ENCODE results near the gene SCN4A. TPM values are rescaled to one million over a fixed set of nuclear protein-coding genes. Genes with fewer than 3 reads are reported as not detected.
A peak's percentile ranks its signal among the peaks of the same experiment; 100 is the strongest.

Gene SCN4A
- total RNA-seq, 1 donor from 2014 or later = 1.6 TPM

DNA sequence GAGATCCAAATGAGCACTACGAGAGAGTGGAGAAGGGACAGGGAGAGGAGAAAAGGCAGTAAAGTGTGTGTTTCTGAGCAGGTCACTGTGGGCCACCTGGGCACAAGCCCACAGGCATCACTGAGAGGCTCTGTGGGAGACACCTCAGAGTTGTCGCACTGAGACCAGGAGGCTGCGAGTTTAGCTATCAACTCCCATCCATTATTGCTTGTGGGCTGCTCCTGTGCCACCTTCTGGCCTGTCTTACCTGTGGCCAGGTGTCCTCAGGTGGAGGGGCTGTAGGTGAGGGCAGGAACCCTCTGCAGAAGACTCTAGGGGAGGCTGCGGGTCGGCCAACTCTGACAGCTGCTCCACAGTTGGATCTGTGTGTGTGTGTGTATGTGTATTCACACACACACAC is 22.9 kb upstream of the SCN4A start:
- no peak for DNase-seq (ENCODE audit: low read depth, low spot score)
- TF ChIP-seq, protein P1, sequence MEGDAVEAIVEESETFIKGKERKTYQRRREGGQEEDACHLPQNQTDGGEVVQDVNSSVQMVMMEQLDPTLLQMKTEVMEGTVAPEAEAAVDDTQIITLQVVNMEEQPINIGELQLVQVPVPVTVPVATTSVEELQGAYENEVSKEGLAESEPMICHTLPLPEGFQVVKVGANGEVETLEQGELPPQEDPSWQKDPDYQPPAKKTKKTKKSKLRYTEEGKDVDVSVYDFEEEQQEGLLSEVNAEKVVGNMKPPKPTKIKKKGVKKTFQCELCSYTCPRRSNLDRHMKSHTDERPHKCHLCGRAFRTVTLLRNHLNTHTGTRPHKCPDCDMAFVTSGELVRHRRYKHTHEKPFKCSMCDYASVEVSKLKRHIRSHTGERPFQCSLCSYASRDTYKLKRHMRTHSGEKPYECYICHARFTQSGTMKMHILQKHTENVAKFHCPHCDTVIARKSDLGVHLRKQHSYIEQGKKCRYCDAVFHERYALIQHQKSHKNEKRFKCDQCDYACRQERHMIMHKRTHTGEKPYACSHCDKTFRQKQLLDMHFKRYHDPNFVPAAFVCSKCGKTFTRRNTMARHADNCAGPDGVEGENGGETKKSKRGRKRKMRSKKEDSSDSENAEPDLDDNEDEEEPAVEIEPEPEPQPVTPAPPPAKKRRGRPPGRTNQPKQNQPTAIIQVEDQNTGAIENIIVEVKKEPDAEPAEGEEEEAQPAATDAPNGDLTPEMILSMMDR (conservative IDR thresholded peaks at IDR 0.05) = no peak
- Mint-ChIP-seq H3K9me3 (no peaks in the 10 kb centered on the region), H3K36me3 (ENCODE audit: low read depth) (no peaks in the 10 kb centered on the region), H3K27me3 (ENCODE audit: low read depth) (peaks cover 53% of the 10 kb centered on the region), H3K4me3 (peak overlapping the region; percentile 32), H3K27ac (ENCODE audit: unreplicated experiment) (no peak overlapping the region), H3K4me1 (peaks cover 15% of the 10 kb centered on the region)

DNA sequence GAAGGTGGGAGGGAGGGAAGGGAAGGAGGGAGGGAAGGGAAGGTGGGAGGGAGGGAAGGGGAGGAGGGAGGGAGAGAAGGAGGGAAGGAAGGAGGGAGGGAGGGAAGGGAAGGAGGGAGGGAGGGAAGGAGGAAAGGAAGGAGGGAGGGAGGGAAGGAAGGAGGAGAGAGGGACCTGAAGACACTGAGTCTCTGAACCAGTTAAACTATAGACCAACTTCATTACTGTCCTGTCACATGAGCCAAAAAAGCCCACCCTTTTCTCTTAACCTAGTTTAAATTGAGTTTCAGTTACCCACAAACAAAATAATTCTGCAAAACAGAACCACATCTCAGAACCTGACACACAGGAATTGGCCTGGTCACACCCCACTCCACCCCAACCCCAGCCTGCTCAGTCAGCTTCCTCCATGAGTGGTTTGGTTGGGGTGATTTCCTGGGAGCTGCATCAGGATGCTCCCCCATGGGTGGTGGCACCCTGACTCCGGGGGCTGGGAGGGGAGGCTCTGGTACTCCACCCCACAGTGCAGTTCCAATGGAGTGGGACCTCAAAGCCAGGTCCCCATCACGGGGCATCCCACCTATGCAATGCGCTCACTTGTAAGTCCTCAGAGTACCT is 20.8 kb upstream of the SCN4A start:
- TF ChIP-seq, protein P1 (conservative IDR thresholded peaks at IDR 0.05) = no peak
- DNase-seq (ENCODE audit: low read depth, low spot score) = no peak
- peaks cover 54% of the 10 kb centered on the region for H3K27me3 Mint-ChIP-seq (ENCODE audit: low read depth)

DNA sequence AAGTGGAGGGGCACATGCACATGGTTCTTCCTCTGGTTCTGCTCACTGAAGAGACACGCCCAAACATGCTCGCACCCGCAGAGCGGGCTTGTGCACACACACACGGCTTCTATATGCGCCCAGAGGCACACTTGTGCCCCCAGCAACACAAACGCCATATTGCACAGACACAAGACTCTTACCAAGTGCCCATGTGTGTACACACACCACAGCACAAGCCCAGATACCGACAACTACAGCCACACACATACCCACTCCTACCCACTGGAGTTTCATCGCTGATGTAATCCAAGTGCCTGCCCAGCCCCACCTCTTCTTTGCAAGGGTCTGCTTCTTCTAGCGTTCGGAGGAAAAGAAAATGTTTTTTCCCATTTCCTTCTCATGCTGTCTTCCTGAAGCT is 18.9 kb upstream of the SCN4A start:
- no peak for DNase-seq (ENCODE audit: low read depth, low spot score)
- Mint-ChIP-seq H3K36me3 (ENCODE audit: low read depth) (no peaks in the 10 kb centered on the region), H3K27me3 (ENCODE audit: low read depth) (peaks cover 48% of the 10 kb centered on the region), H3K4me1 (peaks cover 21% of the 10 kb centered on the region), H3K9me3 (no peaks in the 10 kb centered on the region), H3K27ac (ENCODE audit: unreplicated experiment) (no peak overlapping the region), H3K4me3 (no peak overlapping the region)
- TF ChIP-seq, protein P1 (conservative IDR thresholded peaks at IDR 0.05) = no peak

More for the DNA sequence above, 20.8 kb upstream of the SCN4A start:
- no peak overlapping the region for H3K27ac Mint-ChIP-seq (ENCODE audit: unreplicated experiment)
- no peaks in the 10 kb centered on the region for H3K36me3 Mint-ChIP-seq (ENCODE audit: low read depth)
- H3K4me3 Mint-ChIP-seq = no peak overlapping the region
- no peaks in the 10 kb centered on the region for H3K9me3 Mint-ChIP-seq
- peaks cover 16% of the 10 kb centered on the region for H3K4me1 Mint-ChIP-seq

DNA sequence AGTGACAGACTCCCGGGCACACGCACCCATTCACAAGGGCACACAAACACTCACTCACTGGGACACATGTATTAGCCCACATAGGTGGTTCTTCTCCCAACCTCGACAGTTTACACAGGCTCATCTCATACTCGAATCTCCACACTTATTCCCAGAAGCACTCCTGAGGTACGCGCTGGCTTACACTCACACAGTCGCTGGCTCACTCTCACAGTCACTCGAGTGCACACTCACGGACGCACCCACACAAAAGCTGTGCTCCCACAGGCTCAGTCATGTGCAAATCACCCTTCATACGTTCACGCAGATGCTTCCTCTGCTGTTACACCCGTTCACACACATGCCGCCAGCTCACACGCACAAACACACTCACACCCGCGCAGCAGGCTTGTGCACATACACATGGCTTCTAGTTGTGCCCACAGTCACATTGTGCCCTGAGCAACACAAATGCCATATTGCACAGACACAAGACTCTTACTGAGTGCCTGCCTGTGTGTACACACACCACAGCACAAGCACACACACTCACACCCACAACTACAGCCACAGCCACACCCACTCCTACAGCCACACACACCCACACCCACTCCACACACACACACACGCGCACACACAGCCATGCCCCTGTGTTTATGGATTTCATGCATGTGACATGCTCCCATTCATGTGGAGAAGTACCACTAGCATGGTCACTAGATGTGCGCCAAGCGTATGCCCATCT is 17.1 kb upstream of the SCN4A start:
- Mint-ChIP-seq H3K4me1 (peaks cover 15% of the 10 kb centered on the region), H3K36me3 (ENCODE audit: low read depth) (no peaks in the 10 kb centered on the region), H3K9me3 (no peaks in the 10 kb centered on the region), H3K27ac (ENCODE audit: unreplicated experiment) (no peak overlapping the region), H3K4me3 (no peak overlapping the region), H3K27me3 (ENCODE audit: low read depth) (peaks cover 36% of the 10 kb centered on the region)
- TF ChIP-seq, protein P1 (conservative IDR thresholded peaks at IDR 0.05) = no peak
- no peak for DNase-seq (ENCODE audit: low read depth, low spot score)

DNA sequence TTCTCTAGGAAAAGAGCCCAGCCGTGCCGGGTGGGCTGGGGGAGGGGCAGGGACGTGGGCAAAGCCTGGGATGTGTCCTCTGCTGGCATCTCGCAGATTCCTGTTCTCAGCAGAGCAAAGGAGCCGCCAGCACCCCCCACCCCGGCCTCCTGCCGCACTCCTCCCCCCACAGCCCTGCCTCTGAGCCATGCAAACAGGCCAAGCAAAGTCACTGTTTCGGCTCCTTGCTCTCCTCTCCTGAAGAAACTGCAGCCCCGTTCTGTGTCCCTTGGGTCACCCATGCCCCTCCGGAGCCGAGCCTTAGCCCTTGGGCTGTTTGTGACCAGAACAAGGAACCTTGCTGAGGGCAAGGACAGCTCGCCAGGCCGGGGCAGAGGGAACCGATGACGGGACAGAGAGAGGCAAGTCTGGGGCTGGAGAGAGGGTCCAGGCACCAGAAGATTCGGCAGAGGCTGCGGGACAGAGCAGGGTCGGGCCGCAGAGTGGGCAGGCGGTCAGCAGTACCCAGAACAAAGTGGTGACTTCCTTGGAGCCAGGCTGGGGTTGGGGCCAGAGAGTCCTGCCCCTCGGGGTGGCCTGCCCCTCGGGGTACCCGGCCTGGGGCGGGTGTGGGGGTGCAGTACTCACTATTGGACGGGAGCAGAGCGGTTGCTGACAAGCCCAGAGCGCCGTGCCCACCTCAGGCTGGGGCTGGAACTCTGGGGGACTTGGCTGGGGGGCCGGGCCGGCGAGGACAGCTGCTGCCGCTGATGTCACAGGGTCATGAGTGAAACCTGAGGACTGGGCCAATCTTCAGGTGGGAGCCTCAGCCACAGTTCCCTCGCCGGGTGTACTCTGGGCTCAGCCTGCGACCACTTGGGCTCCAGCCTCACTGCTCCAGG is 16.3 kb upstream of the SCN4A start:
- TF ChIP-seq, protein P1 (conservative IDR thresholded peaks at IDR 0.05) = no peak
- Mint-ChIP-seq H3K4me3 (no peak overlapping the region), H3K27me3 (ENCODE audit: low read depth) (peaks cover 30% of the 10 kb centered on the region), H3K9me3 (no peaks in the 10 kb centered on the region), H3K36me3 (ENCODE audit: low read depth) (no peaks in the 10 kb centered on the region), H3K4me1 (peaks cover 15% of the 10 kb centered on the region), H3K27ac (ENCODE audit: unreplicated experiment) (no peak overlapping the region)
- no peak for DNase-seq (ENCODE audit: low read depth, low spot score)
